CD14-positive monocyte (primary cell): ENCODE measurements around the gene TFAP2B. TPM values are rescaled to one million over a fixed set of nuclear protein-coding genes. Genes with fewer than 3 reads are reported as not detected.
A peak's percentile ranks its signal among the peaks of the same experiment; 100 is the strongest.

Experiments used
- DNase-seq, 3 donors: peaks; one replicate each; pipeline ENCODE4 v3.0.0-alpha.2; 2011 to 2022
- H2AFZ ChIP-seq: 2 replicates; pipeline ENCODE4 v1.6.0; 2012; ENCODE audit warnings: mild to moderate bottlenecking, low read depth, low read length, inconsistent platforms; ENCODE audit not compliant: insufficient read depth, poor library complexity, severe bottlenecking
- H3K27ac ChIP-seq, 2 donors: 1 replicate in 1 of 2; 2 replicates in 1 of 2; pipeline ENCODE4 v1.5.1; 2012 to 2013; ENCODE audit warnings: low read length in 2 of 2, control low read depth in 1 of 2, inconsistent platforms in 1 of 2, low read depth in 1 of 2, mild to moderate bottlenecking in 1 of 2
- H3K27me3 ChIP-seq, 2 donors: one replicate each; pipeline versions ENCODE4 v1.6.0 to v1.6.1; 2011 to 2013; ENCODE audit warnings: low read length in 2 of 2; ENCODE audit not compliant: control insufficient read depth in 2 of 2, insufficient read depth in 2 of 2
- H3K36me3 ChIP-seq, 2 donors: replicated peaks in 1 of 2; 1 replicate in 1 of 2; 2 replicates in 1 of 2; pipeline versions ENCODE4 v1.5.1 to v1.6.1; 2012 to 2013; ENCODE audit warnings: low read length in 2 of 2, control low read depth in 1 of 2, inconsistent platforms in 1 of 2, mild to moderate bottlenecking in 1 of 2; ENCODE audit not compliant: insufficient read depth in 2 of 2, control insufficient read depth in 1 of 2
- H3K4me1 ChIP-seq, 2 donors: 1 replicate in 1 of 2; 2 replicates in 1 of 2; pipeline versions ENCODE4 v1.5.1 to v1.6.1; 2012 to 2013; ENCODE audit warnings: low read length in 2 of 2, control low read depth in 1 of 2, inconsistent platforms in 1 of 2, mild to moderate bottlenecking in 1 of 2, moderate library complexity in 1 of 2; ENCODE audit not compliant: insufficient read depth in 2 of 2, control insufficient read depth in 1 of 2
- H3K4me2 ChIP-seq: replicated peaks from 2 replicates; pipeline ENCODE3; 2012; ENCODE audit warnings: low read length, moderate library complexity, mild to moderate bottlenecking; ENCODE audit not compliant: poor library complexity, severe bottlenecking; ENCODE audit errors: extremely low read depth
- H3K4me3 ChIP-seq, 3 experiments: fragments of 200-600 bp in 1 of 3; sonication (generic) in 1 of 3; replicated peaks in 1 of 3; 1 replicate in 2 of 3; 2 replicates in 1 of 3; pipeline ENCODE4 v1.5.1; 2011 to 2013; ENCODE audit warnings: low read length in 3 of 3, mild to moderate bottlenecking in 3 of 3, control low read depth in 2 of 3, low read depth in 2 of 3, inconsistent platforms in 1 of 3, moderate library complexity in 1 of 3
- H3K79me2 ChIP-seq: 2 replicates; pipeline ENCODE4 v1.6.0; 2012; ENCODE audit warnings: mild to moderate bottlenecking, control low read depth, inconsistent platforms, low read length, moderate library complexity; ENCODE audit not compliant: insufficient read depth
- H3K9ac ChIP-seq: 2 replicates; pipeline ENCODE4 v1.6.0; 2017; ENCODE audit warnings: low read length, mild to moderate bottlenecking; ENCODE audit not compliant: insufficient read depth, poor library complexity, severe bottlenecking
- H3K9me3 ChIP-seq, 2 donors: replicated peaks in 1 of 2; 1 replicate in 1 of 2; 2 replicates in 1 of 2; pipeline versions ENCODE4 v1.5.1 to v1.6.1; 2012 to 2013; ENCODE audit warnings: low read length in 2 of 2, control low read depth in 1 of 2; ENCODE audit not compliant: control insufficient read depth in 1 of 2, insufficient read depth in 1 of 2
- H4K20me1 ChIP-seq: 2 replicates; pipeline ENCODE4 v1.6.0; 2012; ENCODE audit warnings: mild to moderate bottlenecking, low read length, control low read depth, moderate library complexity; ENCODE audit not compliant: insufficient read depth
- H3K27ac Mint-ChIP-seq, 7 donors: one replicate each; pipeline ENCODE4 v1.8.0; 2020; ENCODE audit warnings: mild to moderate bottlenecking in 7 of 7, mixed read lengths in 7 of 7, moderate library complexity in 6 of 7, inconsistent platforms in 2 of 7
- H3K27me3 Mint-ChIP-seq, 3 donors: one replicate each; pipeline ENCODE4 v1.8.0; 2021 to 2022; ENCODE audit warnings: low read depth in 3 of 3, mild to moderate bottlenecking in 3 of 3, mixed read lengths in 3 of 3, moderate library complexity in 3 of 3, inconsistent platforms in 1 of 3
- H3K36me3 Mint-ChIP-seq, 2 donors: one replicate each; pipeline ENCODE4 v1.8.0; 2020; ENCODE audit warnings: mixed read lengths in 2 of 2, inconsistent platforms in 1 of 2, mild to moderate bottlenecking in 1 of 2
- H3K4me1 Mint-ChIP-seq: one replicate; pipeline ENCODE4 v1.8.0; 2020; ENCODE audit warnings: mild to moderate bottlenecking, mixed read lengths
- H3K4me3 Mint-ChIP-seq, 2 donors: one replicate each; pipeline ENCODE4 v1.8.0; 2020; ENCODE audit warnings: mild to moderate bottlenecking in 2 of 2, mixed read lengths in 2 of 2, moderate library complexity in 1 of 2
- H3K9me3 Mint-ChIP-seq, 7 donors: one replicate each; pipeline ENCODE4 v1.8.0; 2020 to 2022; ENCODE audit warnings: mixed read lengths in 7 of 7, mild to moderate bottlenecking in 6 of 7, moderate library complexity in 6 of 7, inconsistent platforms in 2 of 7
- CTCF ChIP-seq: fragments of 200-600 bp; IDR thresholded peaks from one replicate; pipeline ENCODE4 v1.8.0; 2022; ENCODE audit warnings: antibody characterized with exemption, mild to moderate bottlenecking
- WGBS: methylation state at CpG from one replicate; pipeline ENCODE4 v1.1.5; 2013; ENCODE audit warnings: missing lambda C conversion rate; ENCODE audit not compliant: insufficient coverage; 5-methylcytosine and 5-hydroxymethylcytosine counted together
- intact Hi-C, 2 donors: fragments of 100-400 bp; cut with micrococcal nuclease; formaldehyde crosslinking; loops; one replicate each; pipeline versions ENCODE4 v1.15.0 to v1.15.1; 2023
- polyA plus RNA-seq, 3 donors: library from polyadenylated mRNA; depleted of rRNA in 1 of 3; unstranded in 2 of 3; stranded (reverse) in 1 of 3; fragments of 300-500 nt in 2 of 3; fragments of >200 nt in 1 of 3; fragmentation: Illumina TruSeq in 2 of 3; gene quantifications; 1 replicate in 2 of 3; 2 replicates in 1 of 3; pipeline ENCODE4 v1.2.3, GENCODE V29; 2012 to 2021

TFAP2B gene
- polyA plus RNA-seq, 3 donors: not detected

GRCh38 chr6:50791900-50792508 lies 26.7 kb upstream of the TFAP2B start:
- peaks cover 0 to 2% (median 0%) of the 10 kb centered on the region in 7 donors for H3K9me3 Mint-ChIP-seq

GRCh38 chr6:50792771-50793170 lies 25.9 kb upstream of the TFAP2B start:
- intact Hi-C loops: no loop called here
- H3K4me3 ChIP-seq: no peak overlapping the region
- no peak overlapping the region for H3K27ac ChIP-seq
- H4K20me1 ChIP-seq: no peaks in the 10 kb centered on the region
- DNase-seq: no peak
- peaks cover 0 to 2% (median 0%) of the 10 kb centered on the region in 7 donors for H3K9me3 Mint-ChIP-seq
- no peaks in the 10 kb centered on the region for H3K4me1 ChIP-seq
- no peaks in the 10 kb centered on the region for H3K79me2 ChIP-seq
- H3K27ac Mint-ChIP-seq: no peak overlapping the region
- no peaks in the 10 kb centered on the region for H3K9me3 ChIP-seq
- no peaks in the 10 kb centered on the region for H3K36me3 ChIP-seq
- no peak overlapping the region for H3K9ac ChIP-seq
- no peaks in the 10 kb centered on the region for H3K27me3 ChIP-seq
- no peak for TF ChIP-seq CTCF
- no peak overlapping the region for H2AFZ ChIP-seq
- no peaks in the 10 kb centered on the region for H3K36me3 Mint-ChIP-seq
- no peaks in the 10 kb centered on the region for H3K4me1 Mint-ChIP-seq
- H3K4me2 ChIP-seq: no peak overlapping the region
- H3K27me3 Mint-ChIP-seq: peaks cover 4 to 8% (median 4%) of the 10 kb centered on the region in 3 donors
- no peak overlapping the region for H3K4me3 Mint-ChIP-seq
- no CpG with 5 or more reads among the region's 1 CpG for whole genome bisulfite sequencing

More at GRCh38 chr6:50791900-50792508, 26.7 kb upstream of the TFAP2B start:
- Histone ChIP-seq H3K4me3 (no peak overlapping the region), H4K20me1 (no peaks in the 10 kb centered on the region), H3K9me3 (no peaks in the 10 kb centered on the region), H3K36me3 (no peaks in the 10 kb centered on the region), H3K27me3 (peaks cover 0 to 4% of the 10 kb centered on the region in 2 donors), H3K4me1 (no peaks in the 10 kb centered on the region), H2AFZ (no peak overlapping the region), H3K27ac (no peak overlapping the region), H3K79me2 (no peaks in the 10 kb centered on the region), H3K4me2 (no peak overlapping the region), H3K9ac (no peak overlapping the region)
- intact Hi-C loops: no loop called here
- no CpG with 5 or more reads among the region's 3 CpGs for WGBS
- peak in 2 of 3 donors; percentile 5 to 6 for DNase-seq
- TF ChIP-seq CTCF: peak; percentile 84
- H3K27ac Mint-ChIP-seq: no peak overlapping the region
- H3K4me1 Mint-ChIP-seq: no peaks in the 10 kb centered on the region
- no peaks in the 10 kb centered on the region for H3K36me3 Mint-ChIP-seq
- H3K27me3 Mint-ChIP-seq: peaks cover 4 to 8% (median 4%) of the 10 kb centered on the region in 3 donors
- H3K4me3 Mint-ChIP-seq: no peak overlapping the region
